GM23338 (cell line): ENCODE measurements around the gene SGO1. TPM values are rescaled to one million over a fixed set of nuclear protein-coding genes. Genes with fewer than 3 reads are reported as not detected.

Experiments used
- ATAC-seq: fragments of 200-7000 bp; cut with Tn5 transposase; 3 replicates; pipeline ENCODE4 v1.9.1; 2020
- DNase-seq: peaks from one replicate; pipeline ENCODE4 v3.0.0-alpha.2; 2015; ENCODE audit warnings: low spot score
- H2AFZ ChIP-seq: fragments of 200-600 bp; sonication (generic); 2 replicates; pipeline ENCODE4 v1.8.0; 2016; ENCODE audit warnings: antibody characterized with exemption, mild to moderate bottlenecking, moderate library complexity
- H3F3A ChIP-seq: fragments of 200-600 bp; sonication (generic); replicated peaks from 2 replicates; pipeline ENCODE4 v1.8.0; 2017; ENCODE audit warnings: antibody characterized with exemption, mixed run types, low read depth
- H3K27ac ChIP-seq: fragments of 200-600 bp; sonication (generic); 2 replicates; pipeline ENCODE4 v1.6.1; 2016; ENCODE audit warnings: low read depth
- H3K27me3 ChIP-seq: fragments of 200-600 bp; sonication (generic); 2 replicates; pipeline ENCODE4 v1.8.0; 2016; ENCODE audit warnings: mild to moderate bottlenecking, mixed run types, moderate library complexity; ENCODE audit not compliant: insufficient read depth
- H3K36me3 ChIP-seq: fragments of 200-600 bp; sonication (generic); 2 replicates; pipeline ENCODE4 v1.8.0; 2016; ENCODE audit warnings: mild to moderate bottlenecking; ENCODE audit not compliant: insufficient read depth
- H3K4me1 ChIP-seq: fragments of 200-600 bp; sonication (generic); 2 replicates; pipeline ENCODE4 v1.8.0; 2016; ENCODE audit warnings: mild to moderate bottlenecking, moderate library complexity; ENCODE audit not compliant: insufficient read depth
- H3K4me2 ChIP-seq: fragments of 200-600 bp; sonication (generic); 2 replicates; pipeline ENCODE4 v1.7.1; 2017; ENCODE audit warnings: mixed run types
- H3K4me3 ChIP-seq: fragments of 200-600 bp; sonication (generic); 2 replicates; pipeline ENCODE4 v1.6.1; 2016; ENCODE audit warnings: mixed run types
- H3K79me2 ChIP-seq: fragments of 200-600 bp; sonication (generic); replicated peaks from 2 replicates; pipeline ENCODE4 v1.8.0; 2017; ENCODE audit warnings: mild to moderate bottlenecking; ENCODE audit not compliant: insufficient read depth
- H3K9me2 ChIP-seq: fragments of 200-600 bp; sonication (generic); 2 replicates; pipeline ENCODE4 v1.8.0; 2017; ENCODE audit not compliant: insufficient read depth
- H4K20me1 ChIP-seq: fragments of 200-600 bp; sonication (generic); replicated peaks from 2 replicates; pipeline ENCODE4 v1.8.0; 2017; ENCODE audit warnings: mild to moderate bottlenecking; ENCODE audit not compliant: insufficient read depth
- H3K27ac Mint-ChIP-seq: 2 replicates; pipeline ENCODE4 v1.8.0; 2020; ENCODE audit warnings: inconsistent platforms, mild to moderate bottlenecking, moderate library complexity, mixed read lengths
- H3K27me3 Mint-ChIP-seq: 3 replicates; pipeline ENCODE4 v1.8.0; 2022; ENCODE audit warnings: low read depth, mild to moderate bottlenecking, moderate library complexity, mixed read lengths, inconsistent platforms; ENCODE audit not compliant: insufficient read depth, poor library complexity
- H3K36me3 Mint-ChIP-seq: 3 replicates; pipeline ENCODE4 v1.8.0; 2021; ENCODE audit warnings: low read depth, mild to moderate bottlenecking, inconsistent platforms, moderate library complexity, mixed read lengths
- H3K4me1 Mint-ChIP-seq: 3 replicates; pipeline ENCODE4 v1.8.0; 2020; ENCODE audit warnings: mild to moderate bottlenecking, inconsistent platforms, mixed read lengths
- H3K4me3 Mint-ChIP-seq: 3 replicates; pipeline ENCODE4 v1.8.0; 2021; ENCODE audit warnings: moderate library complexity, mild to moderate bottlenecking, inconsistent platforms, mixed read lengths
- H3K9me3 Mint-ChIP-seq: 3 replicates; pipeline ENCODE4 v1.8.0; 2020; ENCODE audit warnings: moderate library complexity, mild to moderate bottlenecking, inconsistent platforms, mixed read lengths
- CREB1 ChIP-seq: fragments of 250-450 bp; sonication (Bioruptor Pico); IDR thresholded peaks from 2 replicates; pipeline ENCODE4 v1.5.0; 2020; ENCODE audit warnings: low read depth, mild to moderate bottlenecking, moderate library complexity
- CTCF ChIP-seq, 2 experiments: fragments of 200-600 bp in 1 of 2; sonication (generic) in 1 of 2; conservative IDR thresholded peaks; 2 replicates each; pipeline versions ENCODE4 v1.5.1 to v1.6.1; 2016 to 2017; ENCODE audit warnings: antibody characterized with exemption in 2 of 2, low read depth in 2 of 2, mild to moderate bottlenecking in 2 of 2, moderate library complexity in 1 of 2
- ETS1 ChIP-seq: IDR thresholded peaks from 2 replicates; pipeline ENCODE4 v1.6.1; 2016; ENCODE audit warnings: antibody characterized with exemption
- EZH2 ChIP-seq: fragments of 200-600 bp; sonication (generic); IDR thresholded peaks from one replicate; pipeline ENCODE4 v1.8.0; 2017; ENCODE audit warnings: antibody characterized with exemption, mild to moderate bottlenecking, low read depth; ENCODE audit not compliant: unreplicated experiment
- JUNB ChIP-seq: IDR thresholded peaks from one replicate; pipeline ENCODE4 v1.6.1; 2016; ENCODE audit warnings: antibody characterized with exemption; ENCODE audit not compliant: unreplicated experiment
- NANOG ChIP-seq: IDR thresholded peaks from 2 replicates; pipeline ENCODE4 v1.6.1; 2016; ENCODE audit warnings: antibody characterized with exemption, borderline replicate concordance
- POLR2AphosphoS5 ChIP-seq: IDR thresholded peaks from 2 replicates; pipeline ENCODE4 v1.6.1; 2016; ENCODE audit warnings: antibody characterized with exemption, low read depth
- REST ChIP-seq: IDR thresholded peaks from one replicate; pipeline ENCODE4 v1.6.1; 2018; ENCODE audit warnings: antibody characterized with exemption; ENCODE audit not compliant: unreplicated experiment
- ZNF114 ChIP-seq: fragments of 250-450 bp; sonication (Bioruptor Pico); IDR thresholded peaks from 2 replicates; pipeline ENCODE4 v1.5.0; 2020; ENCODE audit warnings: mild to moderate bottlenecking, moderate library complexity
- ZNF331 ChIP-seq: fragments of 250-450 bp; sonication (Bioruptor Pico); IDR thresholded peaks from 2 replicates; pipeline ENCODE4 v1.5.0; 2020; ENCODE audit warnings: low read depth, mild to moderate bottlenecking, moderate library complexity
- polyA plus RNA-seq: library from polyadenylated mRNA; unstranded; fragments of >200 nt; fragmentation: Nextera tagmentation; extraction: Ambion mirVana; gene quantifications from 2 replicates; pipeline ENCODE4 v1.2.1, GENCODE V29; 2016
- total RNA-seq: library from RNA; depleted of rRNA; stranded (reverse); fragments of >200 nt; shearing (Covaris generic); gene quantifications from 2 replicates; pipeline ENCODE4 v1.2.3, GENCODE V29; 2014

The SGO1 gene
- total and polyA plus RNA-seq, 2 experiments from 2014 or later: 33.0 to 128 TPM

DNA sequence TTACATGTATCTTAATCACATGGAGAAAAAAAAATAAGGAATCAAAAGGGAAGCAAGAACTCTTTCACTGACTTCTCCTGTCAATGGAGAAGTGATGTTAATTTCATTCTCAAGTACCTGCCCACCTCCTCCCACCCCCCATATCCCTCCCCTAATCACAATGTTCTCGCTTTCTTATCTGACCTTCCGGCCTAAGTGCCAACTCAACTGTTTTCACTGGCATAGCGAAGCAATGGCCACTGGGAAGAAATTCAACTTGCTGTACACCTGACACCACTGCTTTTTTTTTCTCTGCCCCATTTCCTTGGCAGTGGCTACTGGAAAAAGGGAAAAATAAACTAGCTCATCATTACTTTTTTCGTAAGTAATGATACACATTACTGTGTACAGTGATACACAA lies 3.8 kb downstream of the SGO1 start:
- Histone ChIP-seq H3K79me2 (peaks cover 28% of the 10 kb centered on the region), H3K36me3 (peaks cover 39% of the 10 kb centered on the region), H3K4me3 (no peak overlapping the region), H3F3A (no peaks in the 10 kb centered on the region), H3K27ac (no peak overlapping the region), H3K4me2 (no peak overlapping the region), H3K27me3 (no peaks in the 10 kb centered on the region), H3K4me1 (peaks cover 10% of the 10 kb centered on the region; the same call in 1 of the 2 replicates), H4K20me1 (0 out of 2 replicates have a peak, but pooled peaks cover 3% of the 10 kb centered on the region), H3K9me2 (no peaks in the 10 kb centered on the region), H2AFZ (no peak overlapping the region)
- Mint-ChIP-seq H3K36me3 (peaks cover 52% of the 10 kb centered on the region), H3K4me1 (peaks cover 3% of the 10 kb centered on the region; the same call in 1 of the 3 replicates), H3K9me3 (no peaks in the 10 kb centered on the region), H3K27ac (no peak overlapping the region), H3K27me3 (no peaks in the 10 kb centered on the region), H3K4me3 (no peak overlapping the region)
- ATAC-seq (no peak), DNase-seq (no peak)
- TF ChIP-seq CTCF (conservative IDR thresholded peaks at IDR 0.05; ENCODE audit: low read depth in 2 of 2) (no peak), ZNF331 (CRISPR knock-in tag) (no peak), JUNB (no peak)

DNA sequence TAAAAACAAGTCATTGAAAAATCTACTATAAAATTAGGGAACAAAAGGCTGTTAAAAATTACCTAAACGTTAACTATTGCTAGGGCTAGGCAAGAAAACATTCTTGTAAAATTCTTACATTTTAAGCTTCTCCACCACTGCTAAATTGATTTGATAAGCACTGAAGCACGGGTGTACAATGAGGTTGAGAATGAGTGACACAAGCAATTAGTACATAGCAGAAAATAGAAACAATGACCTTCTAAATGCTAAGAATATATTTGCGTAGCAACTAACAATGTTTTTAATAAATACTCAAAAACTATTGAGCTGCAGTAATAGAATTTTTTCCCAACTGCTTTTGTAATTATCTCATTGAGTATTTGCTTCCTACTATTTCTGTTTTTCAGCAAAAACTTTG lies 4.7 kb downstream of the SGO1 start:
- no peaks in the 10 kb centered on the region for H3K27me3 Mint-ChIP-seq
- no peaks in the 10 kb centered on the region for H3K9me3 Mint-ChIP-seq
- peaks cover 3% of the 10 kb centered on the region; the same call in 1 of the 3 replicates for H3K4me1 Mint-ChIP-seq
- Histone ChIP-seq H3K36me3 (peaks cover 44% of the 10 kb centered on the region), H3K4me2 (no peak overlapping the region), H2AFZ (no peak overlapping the region), H3K4me3 (no peak overlapping the region), H3K9me2 (no peaks in the 10 kb centered on the region), H3K4me1 (peaks cover 10% of the 10 kb centered on the region; the same call in 1 of the 2 replicates), H3F3A (no peaks in the 10 kb centered on the region), H4K20me1 (0 out of 2 replicates have a peak, but pooled peaks cover 3% of the 10 kb centered on the region), H3K27me3 (no peaks in the 10 kb centered on the region), H3K27ac (no peak overlapping the region), H3K79me2 (peaks cover 28% of the 10 kb centered on the region)
- no peak overlapping the region for H3K27ac Mint-ChIP-seq
- DNase-seq (no peak), ATAC-seq (no peak)
- no peak for TF ChIP-seq CREB1 (CRISPR knock-in tag)
- TF ChIP-seq POLR2AphosphoS5: no peak
- TF ChIP-seq CTCF (conservative IDR thresholded peaks at IDR 0.05; ENCODE audit: low read depth in 2 of 2): no peak
- no peak for TF ChIP-seq ETS1
- no peak for TF ChIP-seq NANOG
- TF ChIP-seq REST: no peak
- no peak for TF ChIP-seq EZH2
- no peak for TF ChIP-seq ZNF114 (CRISPR knock-in tag)
- peaks cover 58% of the 10 kb centered on the region for H3K36me3 Mint-ChIP-seq
- no peak overlapping the region for H3K4me3 Mint-ChIP-seq
